Common myeloid progenitor, CD34-positive (primary cell): ENCODE measurements around the gene CADPS.

Experiments used
- CTCF ChIA-PET: fragments of 350-600 bp; sonication (Branson Sonifier 250); formaldehyde crosslinking; loops from one replicate; lab custom pipeline; 2021; ENCODE audit warnings: antibody characterized with exemption; lab: Charles Lee
- POLR2A ChIA-PET: fragments of 350-600 bp; sonication (Branson Sonifier 250); formaldehyde crosslinking; loops from one replicate; lab custom pipeline; 2021; ENCODE audit warnings: antibody characterized with exemption; lab: Charles Lee
- DNase-seq, 3 donors: peaks; one replicate each; pipeline versions ENCODE4 v3.0.0 to v3.0.0-alpha.2; 2013
- H3K27ac ChIP-seq, 2 experiments: 1 replicate in 1 of 2; 2 replicates in 1 of 2; pipeline ENCODE4 v1.7.0; 2013; ENCODE audit warnings: inconsistent platforms in 2 of 2, low read length in 2 of 2, mild to moderate bottlenecking in 2 of 2, low read depth in 1 of 2, moderate library complexity in 1 of 2; ENCODE audit not compliant: severe bottlenecking in 2 of 2, insufficient read depth in 1 of 2, poor library complexity in 1 of 2
- H3K27me3 ChIP-seq, 5 experiments: replicated peaks in 2 of 5; 1 replicate in 3 of 5; 2 replicates in 2 of 5; pipeline versions ENCODE4 v1.6.1 to v1.7.0; 2013; ENCODE audit warnings: low read length in 4 of 5, mild to moderate bottlenecking in 2 of 5, moderate library complexity in 2 of 5, inconsistent platforms in 1 of 5; ENCODE audit not compliant: insufficient read depth in 5 of 5, control insufficient read depth in 4 of 5
- H3K36me3 ChIP-seq, 4 experiments: 1 replicate in 2 of 4; 2 replicates in 2 of 4; pipeline versions ENCODE4 v1.6.1 to v1.7.0; 2013; ENCODE audit warnings: low read length in 3 of 4, control low read depth in 1 of 4, mild to moderate bottlenecking in 1 of 4; ENCODE audit not compliant: control insufficient read depth in 4 of 4, insufficient read depth in 4 of 4
- H3K4me1 ChIP-seq, 4 experiments: 1 replicate in 3 of 4; 2 replicates in 1 of 4; pipeline versions ENCODE4 v1.6.1 to v1.7.1; 2013; ENCODE audit warnings: low read length in 3 of 4, mild to moderate bottlenecking in 3 of 4, control low read depth in 1 of 4, inconsistent platforms in 1 of 4, moderate library complexity in 1 of 4; ENCODE audit not compliant: control insufficient read depth in 4 of 4, insufficient read depth in 4 of 4; ENCODE audit errors: control extremely low read depth in 1 of 4
- H3K4me3 ChIP-seq, 7 experiments: 1 replicate in 4 of 7; 2 replicates in 3 of 7; pipeline versions ENCODE4 v1.5.1 to v1.7.0; 2013; ENCODE audit warnings: mild to moderate bottlenecking in 7 of 7, low read length in 6 of 7, moderate library complexity in 6 of 7, inconsistent platforms in 2 of 7, low read depth in 2 of 7, control low read depth in 1 of 7; ENCODE audit not compliant: insufficient read depth in 4 of 7, control insufficient read depth in 1 of 7; ENCODE audit errors: extremely low read depth in 1 of 7
- H3K9me3 ChIP-seq, 5 experiments: 1 replicate in 4 of 5; 2 replicates in 1 of 5; pipeline versions ENCODE4 v1.6.1 to v1.7.1; 2013; ENCODE audit warnings: low read length in 4 of 5, mild to moderate bottlenecking in 2 of 5, inconsistent platforms in 1 of 5, low read depth in 1 of 5, moderate library complexity in 1 of 5; ENCODE audit not compliant: control insufficient read depth in 4 of 5, insufficient read depth in 2 of 5; ENCODE audit errors: control extremely low read depth in 1 of 5
- WGBS: methylation state at CpG from one replicate; pipeline ENCODE4 v1.1.5; 2013; ENCODE audit not compliant: insufficient coverage; 5-methylcytosine and 5-hydroxymethylcytosine counted together

The CADPS gene

GRCh38 chr3:62370858-62371719 lies 504.1 kb downstream of the CADPS start:
- peaks cover 0 to 2% (median 0%) of the 10 kb centered on the region in 5 experiments for H3K9me3 ChIP-seq
- H3K27me3 ChIP-seq, result peaks cover 8 to 100% (median 53%) of the 10 kb centered on the region in 5 experiments
- no peak overlapping the region for H3K4me3 ChIP-seq
- CTCF ChIA-PET, result no interaction called here
- WGBS, result 10% methylated on average over 20 of the region's 49 CpGs
- H3K4me1 ChIP-seq, result peaks cover 0 to 37% (median 15%) of the 10 kb centered on the region in 4 experiments
- H3K36me3 ChIP-seq, result no peaks in the 10 kb centered on the region
- DNase-seq, result no peak
- H3K27ac ChIP-seq, result no peak overlapping the region
- POLR2A ChIA-PET, result no interaction called here

DNA sequence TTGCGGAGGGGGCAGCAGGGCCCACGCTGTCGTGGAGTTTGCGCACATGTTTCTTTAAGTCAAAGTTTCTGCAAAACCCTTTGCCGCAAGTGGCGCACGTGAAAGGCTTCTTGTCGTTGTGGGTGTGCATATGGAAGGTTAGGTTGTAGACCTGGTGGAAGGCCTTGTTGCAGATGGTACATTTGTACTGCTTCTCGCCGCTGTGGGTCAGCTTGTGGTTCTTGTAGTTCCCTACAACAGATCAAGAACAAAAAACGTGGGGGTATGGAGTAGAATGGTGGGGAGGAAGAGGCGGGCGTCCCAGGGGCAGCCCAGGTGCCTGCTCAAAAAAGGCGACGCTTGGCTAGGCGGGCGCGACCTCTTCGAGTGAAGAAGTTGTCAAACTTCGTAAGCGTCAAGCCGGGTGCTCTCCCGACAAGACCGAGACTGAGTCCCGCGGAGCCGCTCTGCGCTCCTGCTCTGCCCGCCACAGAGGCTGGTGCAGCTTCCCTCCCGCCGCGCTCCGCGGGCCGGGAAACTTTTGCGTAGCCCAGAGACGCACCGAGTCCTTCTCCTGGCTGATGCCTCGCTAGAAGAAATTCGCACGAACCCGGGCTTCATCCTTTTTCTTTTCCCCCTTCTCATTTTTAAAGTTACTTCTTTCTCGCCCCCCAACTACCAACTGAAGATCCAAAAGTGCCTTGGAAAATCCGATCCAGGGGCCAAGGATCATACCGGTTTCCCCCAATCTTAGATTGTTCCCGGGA lies 504.9 kb downstream of the CADPS start:
- POLR2A ChIA-PET, result no interaction called here
- Histone ChIP-seq H3K9me3 (peaks cover 0 to 1% (median 0%) of the 10 kb centered on the region in 5 experiments), H3K4me3 (peak overlapping the region in 2 of 7 experiments; percentile 10 to 19), H3K27ac (no peak overlapping the region), H3K27me3 (peaks cover 8 to 100% (median 54%) of the 10 kb centered on the region in 5 experiments), H3K4me1 (peaks cover 0 to 37% (median 15%) of the 10 kb centered on the region in 4 experiments), H3K36me3 (no peaks in the 10 kb centered on the region)
- DNase-seq, result peak in 1 of 3 donors; percentile 37
- CTCF ChIA-PET, result interaction anchor here (1.2 kb wide), 1 partner anchor 24 kb away, joined by 4 read pairs; no protein-coding TSS in a partner anchor
- WGBS, result 4% methylated on average over 42 of the region's 46 CpGs

DNA sequence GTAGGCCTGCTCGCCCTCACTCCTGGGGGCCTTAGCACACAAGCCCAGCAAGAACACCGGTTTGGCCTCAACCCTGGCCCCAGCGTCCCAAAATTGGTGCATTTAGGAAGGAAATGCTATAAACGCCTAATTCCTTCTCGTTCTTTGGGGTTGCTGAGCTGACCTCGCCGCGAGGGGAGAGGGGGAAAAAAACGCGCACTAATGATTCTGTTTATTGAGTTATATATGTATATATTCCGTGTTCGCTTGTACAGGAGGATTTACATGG lies 505.8 kb downstream of the CADPS start:
- CTCF ChIA-PET, result interaction anchor here (1.2 to 1.7 kb wide), 2 partner anchors 23 to 37 kb away, joined by 4 to 5 read pairs; no protein-coding TSS in a partner anchor
- Histone ChIP-seq H3K9me3 (peaks cover 0 to 4% (median 0%) of the 10 kb centered on the region in 5 experiments), H3K4me1 (peaks cover 0 to 35% (median 14%) of the 10 kb centered on the region in 4 experiments), H3K27me3 (peaks cover 11 to 100% (median 58%) of the 10 kb centered on the region in 5 experiments), H3K4me3 (peak overlapping the region in 1 of 7 experiments; percentile 38), H3K36me3 (no peaks in the 10 kb centered on the region), H3K27ac (no peak overlapping the region)
- POLR2A ChIA-PET, result no interaction called here
- no peak for DNase-seq
- 4% methylated on average over 12 of the region's 12 CpGs for WGBS

DNA sequence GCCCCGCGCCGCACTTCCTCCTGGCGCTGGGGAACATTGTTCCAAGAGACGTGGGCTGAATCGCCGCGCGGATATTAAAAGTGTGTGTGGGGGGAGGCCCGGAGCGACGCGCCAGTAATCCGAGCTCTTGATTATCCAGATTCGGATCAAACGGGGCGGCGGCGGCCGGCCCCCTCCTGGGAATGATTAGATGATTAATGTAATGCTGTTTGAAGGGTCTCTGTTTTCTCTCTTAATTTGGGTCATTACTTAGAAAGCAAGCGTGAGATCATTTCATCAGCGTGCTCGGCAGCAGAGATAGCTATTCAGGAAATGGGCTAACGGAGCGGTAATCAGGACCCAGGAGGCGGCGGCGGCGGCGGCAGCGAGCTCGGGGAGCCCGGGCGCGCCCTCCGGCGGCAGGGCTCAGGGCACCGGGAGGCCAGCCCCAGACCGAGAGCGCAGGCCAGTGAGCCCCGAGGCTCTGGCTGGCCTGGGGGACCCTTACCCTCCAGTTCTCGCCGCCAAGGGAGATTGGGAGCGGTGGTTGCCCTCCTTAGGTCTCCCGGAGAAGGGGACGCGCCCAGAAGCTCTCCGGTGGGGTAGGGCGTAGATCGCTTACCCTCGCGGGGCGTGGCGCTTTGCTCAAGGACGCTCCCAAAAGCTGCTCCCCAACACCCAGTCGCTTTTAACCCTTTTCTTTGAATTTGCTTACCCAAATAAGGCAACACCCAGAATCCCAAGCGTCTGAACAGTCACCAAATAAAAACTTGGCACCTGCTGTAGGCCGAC lies 506.3 kb downstream of the CADPS start:
- no peaks in the 10 kb centered on the region for H3K36me3 ChIP-seq
- H3K4me1 ChIP-seq, result peaks cover 0 to 32% (median 12%) of the 10 kb centered on the region in 4 experiments
- peak in 1 of 3 donors; percentile 32 for DNase-seq
- WGBS, result 2% methylated on average over 54 of the region's 58 CpGs
- H3K27me3 ChIP-seq, result peaks cover 14 to 99% (median 62%) of the 10 kb centered on the region in 5 experiments
- ChIA-PET POLR2A (no interaction called here), CTCF (interaction anchor here (0.8 to 1.7 kb wide), 3 partner anchors 10 to 37 kb away, joined by 3 to 5 read pairs (median 4); no protein-coding TSS in a partner anchor)
- peaks cover 0 to 4% (median 0%) of the 10 kb centered on the region in 5 experiments for H3K9me3 ChIP-seq
- peak overlapping the region in 2 of 7 experiments; percentile 25 to 38 for H3K4me3 ChIP-seq
- H3K27ac ChIP-seq, result no peak overlapping the region

DNA sequence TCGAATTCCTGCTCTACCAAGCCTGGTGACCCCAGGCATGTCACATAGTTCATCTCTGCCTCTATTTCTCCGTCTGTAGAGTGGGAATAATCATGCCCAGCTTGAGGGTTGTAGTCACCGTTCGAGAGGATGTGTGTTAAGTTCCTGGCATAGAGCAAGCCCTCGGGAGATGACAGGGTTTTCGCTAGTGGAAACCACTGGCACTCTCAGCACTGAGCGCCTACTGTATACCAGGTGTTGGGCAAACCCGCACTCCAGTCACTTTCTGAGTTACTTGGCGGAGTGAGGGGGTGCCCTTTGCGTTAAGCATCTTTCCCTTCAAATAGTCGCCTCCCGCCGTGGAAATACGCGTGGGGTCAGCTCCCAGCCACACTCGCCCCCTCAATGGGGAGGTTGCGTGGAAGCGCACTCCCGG lies 506.9 kb downstream of the CADPS start:
- H3K4me1 ChIP-seq, result peaks cover 0 to 27% (median 11%) of the 10 kb centered on the region in 4 experiments

DNA sequence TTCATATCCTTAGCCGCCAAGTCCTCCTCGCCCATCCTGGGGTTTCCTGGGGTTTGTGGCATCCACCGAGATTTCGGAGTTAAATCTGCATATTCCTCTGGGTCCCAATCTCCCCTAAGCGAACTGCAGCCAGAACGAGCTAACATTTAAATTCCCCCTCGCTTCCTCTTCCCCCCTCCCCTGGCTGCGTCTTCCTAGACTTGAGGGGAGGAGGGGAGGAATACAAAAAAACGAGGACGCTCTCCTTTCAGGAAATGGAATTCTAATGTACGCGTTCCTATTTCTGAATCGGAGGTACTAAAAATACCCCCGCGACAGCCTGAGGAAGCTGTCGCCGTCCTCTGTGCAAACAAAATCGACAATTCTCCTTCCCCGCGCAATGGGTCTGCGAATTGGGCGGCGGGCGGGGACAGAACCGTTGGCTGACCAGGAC lies 507.4 kb downstream of the CADPS start:
- Histone ChIP-seq H3K4me3 (no peak overlapping the region), H3K27ac (no peak overlapping the region), H3K9me3 (peaks cover 0 to 4% (median 0%) of the 10 kb centered on the region in 5 experiments), H3K36me3 (no peaks in the 10 kb centered on the region), H3K4me1 (peaks cover 0 to 27% (median 11%) of the 10 kb centered on the region in 4 experiments), H3K27me3 (peaks cover 16 to 99% (median 68%) of the 10 kb centered on the region in 5 experiments)
- 2% methylated on average over 16 of the region's 25 CpGs for WGBS
- ChIA-PET CTCF (interaction anchor here (0.8 to 1.7 kb wide), 2 partner anchors 8 to 36 kb away, joined by 3 to 5 read pairs; no protein-coding TSS in a partner anchor), POLR2A (no interaction called here)
- DNase-seq, result no peak

More for the DNA sequence above, 506.9 kb downstream of the CADPS start:
- H3K4me3 ChIP-seq, result no peak overlapping the region
- H3K27me3 ChIP-seq, result peaks cover 16 to 99% (median 64%) of the 10 kb centered on the region in 5 experiments
- no peak for DNase-seq
- peaks cover 0 to 4% (median 0%) of the 10 kb centered on the region in 5 experiments for H3K9me3 ChIP-seq
- ChIA-PET POLR2A (no interaction called here), CTCF (interaction anchor here (0.8 to 1.7 kb wide), 2 partner anchors 9 to 36 kb away, joined by 3 to 5 read pairs; no protein-coding TSS in a partner anchor)
- H3K36me3 ChIP-seq, result no peaks in the 10 kb centered on the region
- no peak overlapping the region for H3K27ac ChIP-seq
- 10% methylated on average over 17 of the region's 19 CpGs for WGBS
